HepG2 (cell line): ENCODE results near the gene RAX. TPM values are rescaled to one million over a fixed set of nuclear protein-coding genes. Genes with fewer than 3 reads are reported as not detected.
A peak's percentile ranks its signal among the peaks of the same experiment; 100 is the strongest.

Experiments
- ATAC-seq: fragments of 200-7000 bp; cut with Tn5 transposase; 3 replicates; pipeline ENCODE4 v1.9.1; 2020; ENCODE audit warnings: mild to moderate bottlenecking, moderate library complexity
- BruUV-seq: library from RNA; stranded (reverse); fragments of 400-500 nt; replicated peaks from 2 replicates; lab custom pipeline; 2021; lab: Mats Ljungman, UMichigan
- CTCF ChIA-PET: fragments of 300-600 bp; formaldehyde crosslinking; extraction: SDS; loops from one replicate; lab custom pipeline; 2021; ENCODE audit warnings: low total read pairs, inconsistent platforms, low intra/inter-chr PET ratio; lab: Yijun Ruan, JAX
- POLR2A ChIA-PET: fragments of 350-600 bp; sonication (Branson Sonifier 250); formaldehyde crosslinking; loops from one replicate; lab custom pipeline; 2020; ENCODE audit warnings: antibody characterized with exemption, inconsistent platforms; lab: Yijun Ruan, JAX
- DNase-seq: peaks from one replicate; pipeline ENCODE4 v3.0.0-alpha.2; 2015; ENCODE audit warnings: low spot score
- FAIRE-seq: peaks from 3 replicates; lab custom pipeline; 2011; peaks lifted over from hg19 to GRCh38; lab: Jason Lieb, UNC
- H2AFZ ChIP-seq: one replicate; pipeline ENCODE4 v1.6.1; 2011; ENCODE audit warnings: low read length, inconsistent platforms
- H3K27ac ChIP-seq: fragments of 300-600 bp; 3 replicates; pipeline ENCODE4 v1.8.0; 2011; ENCODE audit warnings: mixed run types, mild to moderate bottlenecking, mixed read lengths, low read length, inconsistent platforms; ENCODE audit not compliant: insufficient read depth; ENCODE audit errors: extremely low read length
- H3K27me3 ChIP-seq, 2 experiments: fragments of 200-600 bp in 1 of 2; 2 replicates in 1 of 2; 3 replicates in 1 of 2; pipeline versions ENCODE4 v1.6.0 to v1.8.0; 2011; ENCODE audit warnings: low read length in 2 of 2, mild to moderate bottlenecking in 2 of 2, moderate library complexity in 2 of 2, inconsistent platforms in 1 of 2; ENCODE audit not compliant: insufficient read depth in 2 of 2, control insufficient read depth in 1 of 2
- H3K36me3 ChIP-seq, 2 experiments: fragments of 200-600 bp in 1 of 2; replicated peaks in 1 of 2; 2 replicates in 1 of 2; 3 replicates in 1 of 2; pipeline versions ENCODE4 v1.5.1 to v1.8.0; 2011; ENCODE audit warnings: low read length in 2 of 2, inconsistent platforms in 1 of 2; ENCODE audit not compliant: insufficient read depth in 2 of 2, control insufficient read depth in 1 of 2
- H3K4me1 ChIP-seq: 2 replicates; pipeline ENCODE4 v1.5.1; 2012; ENCODE audit warnings: low read length, inconsistent platforms; ENCODE audit not compliant: insufficient read depth
- H3K4me2 ChIP-seq: 2 replicates; pipeline ENCODE4 v1.6.0; 2011; ENCODE audit warnings: low read depth, low read length, inconsistent platforms
- H3K4me3 ChIP-seq, 3 experiments: fragments of 200-600 bp in 1 of 3; sonication (generic), shearing (Covaris generic) in 1 of 3; replicated peaks in 1 of 3; 2 replicates each; pipeline ENCODE4 v1.5.1; 2011 to 2016; ENCODE audit warnings: low read length in 3 of 3, inconsistent platforms in 2 of 3, low read depth in 2 of 3, mild to moderate bottlenecking in 2 of 3, control low read depth in 1 of 3, mixed read lengths in 1 of 3; ENCODE audit not compliant: insufficient read depth in 1 of 3
- H3K79me2 ChIP-seq: one replicate; pipeline ENCODE4 v1.6.1; 2011; ENCODE audit warnings: low read length, inconsistent platforms; ENCODE audit not compliant: insufficient read depth
- H3K9ac ChIP-seq: 2 replicates; pipeline ENCODE4 v1.6.0; 2011; ENCODE audit warnings: mild to moderate bottlenecking, low read depth, low read length, inconsistent platforms; ENCODE audit not compliant: insufficient read depth
- H3K9me3 ChIP-seq: 2 replicates; pipeline ENCODE4 v1.5.1; 2012; ENCODE audit warnings: mild to moderate bottlenecking, low read length
- H4K20me1 ChIP-seq: 2 replicates; pipeline ENCODE4 v1.6.0; 2011; ENCODE audit warnings: inconsistent platforms, mild to moderate bottlenecking, low read length, moderate library complexity; ENCODE audit not compliant: insufficient read depth
- ATF7 ChIP-seq, 2 experiments: fragments of 450-650 bp in 1 of 2; sonication (generic) in 1 of 2; formaldehyde crosslinking in 1 of 2; IDR thresholded peaks; 2 replicates each; pipeline versions ENCODE4 v1.4.0 to v1.6.1; 2016 to 2020; ENCODE audit warnings: antibody characterized with exemption in 1 of 2, mild to moderate bottlenecking in 1 of 2, missing genetic modification reagents in 1 of 2
- ATF7-NPFF ChIP-seq: sonication (generic); formaldehyde crosslinking; IDR thresholded peaks from 2 replicates; pipeline ENCODE4 v1.8.1; 2023; ENCODE audit warnings: mild to moderate bottlenecking, low read depth, missing genetic modification reagents, moderate library complexity
- HHEX ChIP-seq: IDR thresholded peaks from 2 replicates; pipeline ENCODE4 v1.6.1; 2016; ENCODE audit warnings: control low read depth
- HMGXB4 ChIP-seq, 2 experiments: sonication (generic) in 1 of 2; formaldehyde crosslinking in 1 of 2; IDR thresholded peaks; 2 replicates each; pipeline versions ENCODE4 v1.4.0 to v1.6.1; 2018 to 2020; ENCODE audit warnings: missing genetic modification reagents in 2 of 2, borderline replicate concordance in 1 of 2, low read depth in 1 of 2, mild to moderate bottlenecking in 1 of 2, missing biosample characterization in 1 of 2
- KAT8 ChIP-seq: IDR thresholded peaks from 2 replicates; pipeline ENCODE4 v1.6.1; 2016; ENCODE audit warnings: missing genetic modification reagents, missing compliant biosample characterization
- NRL ChIP-seq: sonication (generic); formaldehyde crosslinking; IDR thresholded peaks from 2 replicates; pipeline ENCODE4 v1.5.0; 2020; ENCODE audit warnings: missing genetic modification reagents, mild to moderate bottlenecking, moderate library complexity, borderline replicate concordance
- SMC3 ChIP-seq: IDR thresholded peaks from 2 replicates; pipeline ENCODE4 v1.6.1; 2011; ENCODE audit warnings: low read length, improper control_type of control experiment
- SOX6 ChIP-seq, 2 experiments: fragments of 450-650 bp in 1 of 2; sonication (generic) in 1 of 2; formaldehyde crosslinking in 1 of 2; IDR thresholded peaks; 2 replicates each; pipeline versions ENCODE4 v1.4.0 to v1.6.1; 2017 to 2020; ENCODE audit warnings: antibody characterized with exemption in 1 of 2, mild to moderate bottlenecking in 1 of 2, missing genetic modification reagents in 1 of 2
- UBTF ChIP-seq: sonication (generic); formaldehyde crosslinking; IDR thresholded peaks from 2 replicates; pipeline ENCODE4 v1.4.0; 2020; ENCODE audit warnings: mild to moderate bottlenecking, missing genetic modification reagents
- YY1 ChIP-seq: IDR thresholded peaks from 2 replicates; pipeline ENCODE4 v1.6.1; 2011; ENCODE audit warnings: low read length, low read depth, moderate library complexity, mild to moderate bottlenecking; ENCODE audit not compliant: insufficient read depth, insufficient replicate concordance
- ZKSCAN1 ChIP-seq: fragments of 150-350 bp; IDR thresholded peaks from 2 replicates; pipeline ENCODE4 v1.6.1; 2014; ENCODE audit warnings: low read length
- ZNF3 ChIP-seq: IDR thresholded peaks from 2 replicates; pipeline ENCODE4 v1.7.0; 2017; ENCODE audit warnings: inconsistent platforms
- ZNF501 ChIP-seq: sonication (generic); formaldehyde crosslinking; IDR thresholded peaks from 2 replicates; pipeline ENCODE4 v1.5.1; 2020; ENCODE audit warnings: mild to moderate bottlenecking, moderate library complexity, missing genetic modification reagents
- ZNF576 ChIP-seq: sonication (generic); formaldehyde crosslinking; IDR thresholded peaks from 2 replicates; pipeline ENCODE4 v1.4.0; 2020; ENCODE audit warnings: mild to moderate bottlenecking, missing genetic modification reagents
- ZNF597 ChIP-seq: sonication (generic); formaldehyde crosslinking; IDR thresholded peaks from 2 replicates; pipeline ENCODE4 v1.5.0; 2020; ENCODE audit warnings: missing genetic modification reagents
- ZNF777 ChIP-seq: sonication (generic); formaldehyde crosslinking; IDR thresholded peaks from 2 replicates; pipeline ENCODE4 v1.4.0; 2020; ENCODE audit warnings: missing genetic modification reagents
- ZSCAN31 ChIP-seq: sonication (generic); formaldehyde crosslinking; IDR thresholded peaks from 2 replicates; pipeline ENCODE4 v1.5.0; 2020; ENCODE audit warnings: low read depth, mild to moderate bottlenecking, missing genetic modification reagents
- WGBS: methylation state at CpG from one replicate; pipeline ENCODE4 v1.1.6; 2017; ENCODE audit warnings: low lambda C conversion rate; 5-methylcytosine and 5-hydroxymethylcytosine counted together
- in situ Hi-C: cut with HindIII; loops from 2 replicates; pipeline ENCODE4 v1.10.0; 2017; ENCODE audit warnings: low pct_unique_long_range_greater_than_20kb; ENCODE audit not compliant: extremely low pct_ligation_motif_present
- intact Hi-C: fragments of 100-400 bp; cut with micrococcal nuclease; formaldehyde crosslinking; loops from one replicate; pipeline ENCODE4 v1.10.0; 2022; ENCODE audit not compliant: unreplicated experiment
- polyA plus RNA-seq, 8 experiments: library from polyadenylated mRNA; depleted of rRNA in 3 of 8; stranded (reverse) in 7 of 8; unstranded in 1 of 8; fragments of >200 nt; fragmentation: Illumina TruSeq in 4 of 8; extraction: Trizol in 4 of 8; gene quantifications; 2 replicates each; pipeline versions ENCODE4 v1.2.1 to v1.2.3, GENCODE V29; 2011 to 2016; ENCODE audit warnings: low read depth in 4 of 8, missing spikeins in 1 of 8, mixed read lengths in 1 of 8; ENCODE audit not compliant: insufficient read depth in 1 of 8
- total RNA-seq, 5 experiments: library from RNA; depleted of rRNA; stranded (reverse); fragments of >200 nt; fragmentation: Illumina TruSeq; extraction: Trizol; gene quantifications; 2 replicates each; pipeline ENCODE4 v1.2.3, GENCODE V29; 2016; ENCODE audit warnings: low read depth in 1 of 5

Gene RAX
- total and polyA plus RNA-seq, 2 of the 13 experiments (the other 11 are each of a cell fraction or from before 2014, with no cell fraction given) = not detected

DNA sequence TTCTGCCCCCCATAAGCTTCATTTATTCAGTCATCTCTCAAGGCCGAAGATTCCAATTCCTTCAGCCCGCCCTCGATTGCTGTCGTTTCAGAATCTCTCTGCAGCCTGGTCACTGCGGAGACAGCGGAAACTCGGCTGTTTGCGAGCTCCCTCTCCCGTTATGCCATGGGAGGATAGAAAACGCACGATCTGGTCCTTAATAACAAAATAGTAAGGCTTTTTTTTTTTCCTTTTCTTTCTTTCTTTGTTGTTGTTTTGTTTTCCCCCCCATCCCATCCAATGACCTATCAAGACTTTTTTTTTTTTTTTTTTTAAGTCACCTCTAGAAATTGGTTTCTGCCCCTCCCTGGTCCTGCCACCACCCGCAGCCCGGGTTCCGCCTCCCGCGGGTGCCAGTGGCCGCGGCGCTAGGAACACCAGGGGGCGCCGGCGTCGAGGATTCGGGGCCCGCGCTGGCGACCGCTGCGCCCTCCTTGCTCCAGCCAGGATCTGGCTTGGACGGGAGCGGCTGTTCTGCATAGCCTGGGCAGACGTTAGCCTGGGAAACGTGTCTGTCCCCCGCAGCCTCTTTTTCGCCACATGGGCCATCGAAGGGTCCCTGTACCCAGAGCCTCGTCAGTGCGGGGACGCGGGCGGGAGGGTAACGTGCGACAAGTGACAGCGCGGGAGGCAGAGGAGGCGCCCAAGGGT lies 35.1 kb upstream of the RAX start:
- 0 out of 2 replicates have a peak, but pooled peaks cover 3% of the 10 kb centered on the region for H4K20me1 ChIP-seq
- peak; percentile 29 for DNase-seq
- intact Hi-C loops = loop anchor here (1.0 to 5.0 kb wide), 3 partner anchors 59 to 226 kb away; no protein-coding TSS in a partner anchor
- no peak for FAIRE-seq
- H3K79me2 ChIP-seq = no peaks in the 10 kb centered on the region
- CTCF ChIA-PET = interaction anchor here (0.9 to 2.8 kb wide), 4 partner anchors 59 to 515 kb away, joined by 3 to 56 read pairs (median 9); no protein-coding TSS in a partner anchor
- no TSS peak for BruUV-seq
- H3K4me3 ChIP-seq = peak overlapping the region in 1 of 3 experiments; percentile 57; a peak in 2 of 6 replicates
- peak overlapping the region; percentile 46; the same call in 1 of the 2 replicates for H3K4me2 ChIP-seq
- no peak overlapping the region for H3K9ac ChIP-seq
- H3K27me3 ChIP-seq = peaks cover 3 to 51% of the 10 kb centered on the region in 2 experiments; a peak in 4 of 5 replicates
- H3K27ac ChIP-seq = no peak overlapping the region
- no peaks in the 10 kb centered on the region for H3K36me3 ChIP-seq
- H3K9me3 ChIP-seq = no peaks in the 10 kb centered on the region
- H3K4me1 ChIP-seq = 0 out of 2 replicates have a peak, but pooled peaks cover 4% of the 10 kb centered on the region
- in situ Hi-C loops = loop anchor here (5.0 kb wide), 1 partner anchor 94 kb away; no protein-coding TSS in a partner anchor
- 6% methylated on average over 43 of the region's 46 CpGs for WGBS
- ATAC-seq = peak; percentile 99
- POLR2A ChIA-PET = no interaction called here
- H2AFZ ChIP-seq = no peak overlapping the region
- no peak for TF ChIP-seq ATF7-NPFF (CRISPR knock-in tag)
- no peak for TF ChIP-seq HHEX (CRISPR knock-in tag)
- TF ChIP-seq ZNF576 = 0 out of 2 replicates have a peak, but pooled peaks have one; percentile 55
- peak; percentile 45 for TF ChIP-seq UBTF
- TF ChIP-seq ZNF777 (CRISPR knock-in tag) = peak; percentile 49; the same call in 1 of the 2 replicates
- TF ChIP-seq ZNF501 (CRISPR knock-in tag) = peak; percentile 68
- TF ChIP-seq ZSCAN31 = peak; percentile 53; the same call in 1 of the 2 replicates
- no peak for TF ChIP-seq ATF7 (IDR thresholded peaks at IDR 0.05)
- no peak for TF ChIP-seq ATF7 (CRISPR knock-in tag; IDR thresholded peaks at IDR 0.05)
- TF ChIP-seq ZNF597 (CRISPR knock-in tag) = no peak
- TF ChIP-seq YY1 = peak; percentile 56
- no peak for TF ChIP-seq SOX6 (IDR thresholded peaks at IDR 0.05)
- 0 out of 2 replicates have a peak, but pooled peaks have one; percentile 15 for TF ChIP-seq SOX6 (CRISPR knock-in tag; IDR thresholded peaks at IDR 0.05)
- peak in 1 of 2 experiments; percentile 67; a peak in 2 of 4 replicates for TF ChIP-seq HMGXB4 (CRISPR knock-in tag; IDR thresholded peaks at IDR 0.05; ENCODE audit: borderline replicate concordance in 1 of 2, low read depth in 1 of 2)
- peak; percentile 36; the same call in 1 of the 2 replicates for TF ChIP-seq SMC3
- 0 out of 2 replicates have a peak, but pooled peaks have one; percentile 28 for TF ChIP-seq KAT8 (CRISPR knock-in tag)
- no peak for TF ChIP-seq ZKSCAN1
- no peak for TF ChIP-seq ZNF3
- TF ChIP-seq NRL (CRISPR knock-in tag) = 0 out of 2 replicates have a peak, but pooled peaks have one; percentile 51
